Tibial artery (tissue), 4 donors: ENCODE data around the gene TBX1.

ENCODE experiments used
- DNase-seq, 2 donors: peaks; one replicate each; pipeline ENCODE4 v3.0.0-alpha.2; 2019
- H3K27ac ChIP-seq, 2 donors: fragments of 200-600 bp; sonication (generic) in 1 of 2; 1 replicate in 1 of 2; 2 replicates in 1 of 2; pipeline ENCODE4 v1.5.1; 2018 to 2019; ENCODE audit warnings: mild to moderate bottlenecking in 1 of 2
- H3K27me3 ChIP-seq, 2 donors: fragments of 200-600 bp; sonication (generic) in 1 of 2; one replicate each; pipeline versions ENCODE4 v1.5.1 to v1.6.0; 2016 to 2019
- H3K36me3 ChIP-seq, 3 donors: fragments of 200-600 bp; sonication (generic) in 2 of 3; one replicate each; pipeline ENCODE4 v1.5.1; 2016 to 2019; ENCODE audit warnings: mild to moderate bottlenecking in 2 of 3
- H3K4me1 ChIP-seq, 4 donors: fragments of 200-600 bp; sonication (generic) in 2 of 4; 1 replicate in 3 of 4; 2 replicates in 1 of 4; pipeline ENCODE4 v1.5.1; 2016 to 2019
- H3K4me3 ChIP-seq, 2 donors: fragments of 200-600 bp; sonication (generic) in 1 of 2; 1 replicate in 1 of 2; 2 replicates in 1 of 2; pipeline ENCODE4 v1.5.1; 2018 to 2019; ENCODE audit warnings: mild to moderate bottlenecking in 2 of 2
- H3K9me3 ChIP-seq, 3 donors: fragments of 200-600 bp; sonication (generic) in 1 of 3; one replicate each; pipeline ENCODE4 v1.5.1; 2016 to 2019
- intact Hi-C: fragments of 100-400 bp; cut with DNase I; formaldehyde crosslinking; loops from one replicate; pipeline ENCODE4 v1.15.0; 2023; ENCODE audit warnings: low total_unique reads
- TF ChIP-seq, protein P1 (sequence below), 2 experiments: fragments of 200-600 bp in 1 of 2; fragments of 450-650 bp in 1 of 2; IDR thresholded peaks; one replicate each; pipeline ENCODE4 v1.5.1; 2017 to 2019; ENCODE audit warnings: antibody characterized with exemption in 2 of 2, mild to moderate bottlenecking in 1 of 2, moderate library complexity in 1 of 2

Gene TBX1

DNA sequence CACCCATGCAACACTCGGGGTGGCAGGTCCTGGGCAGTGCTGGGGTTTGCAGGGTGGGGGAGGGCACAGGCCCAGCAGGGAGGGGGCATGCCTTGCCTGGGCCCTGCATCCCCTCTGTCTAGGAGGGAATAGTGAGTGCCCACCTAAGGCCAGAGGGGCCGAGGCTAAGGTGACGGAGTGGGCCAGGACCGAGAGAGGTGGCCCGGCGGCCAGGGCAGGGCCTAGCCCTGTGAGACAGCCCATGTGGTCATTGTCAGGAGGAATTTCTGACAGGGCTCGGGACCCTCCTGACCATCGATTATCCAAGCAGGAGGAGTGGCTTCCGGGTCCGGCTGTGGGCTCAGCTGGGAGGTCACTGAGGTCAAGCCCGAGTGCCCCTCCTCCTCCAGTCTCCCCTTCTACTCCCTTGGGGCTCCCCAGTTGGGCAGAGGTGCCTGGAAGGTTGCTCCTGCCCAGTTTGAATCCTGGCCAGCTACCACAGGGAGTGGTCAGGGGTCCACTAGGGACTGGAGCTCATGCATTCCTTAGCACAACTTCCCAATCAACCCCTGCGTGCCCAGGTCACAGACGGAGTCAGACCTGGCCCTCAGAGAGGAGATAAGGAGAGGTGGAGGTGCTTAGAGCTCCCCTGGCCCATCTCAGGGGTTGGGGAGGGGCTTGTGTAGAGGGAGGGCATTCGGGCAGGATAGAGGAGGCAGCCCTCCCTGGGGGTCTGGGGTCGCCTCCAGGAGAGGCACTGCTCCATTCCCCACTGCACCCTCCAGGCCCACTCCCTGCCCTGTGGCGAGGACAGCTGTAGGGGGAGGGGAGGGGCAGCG, 22.5 kb upstream of the TBX1 start:
- H3K4me3 ChIP-seq: no peak overlapping the region
- H3K4me1 ChIP-seq: no peaks in the 10 kb centered on the region
- no peak overlapping the region for H3K27ac ChIP-seq
- no peaks in the 10 kb centered on the region for H3K36me3 ChIP-seq
- no peaks in the 10 kb centered on the region for H3K9me3 ChIP-seq
- TF ChIP-seq, protein P1, sequence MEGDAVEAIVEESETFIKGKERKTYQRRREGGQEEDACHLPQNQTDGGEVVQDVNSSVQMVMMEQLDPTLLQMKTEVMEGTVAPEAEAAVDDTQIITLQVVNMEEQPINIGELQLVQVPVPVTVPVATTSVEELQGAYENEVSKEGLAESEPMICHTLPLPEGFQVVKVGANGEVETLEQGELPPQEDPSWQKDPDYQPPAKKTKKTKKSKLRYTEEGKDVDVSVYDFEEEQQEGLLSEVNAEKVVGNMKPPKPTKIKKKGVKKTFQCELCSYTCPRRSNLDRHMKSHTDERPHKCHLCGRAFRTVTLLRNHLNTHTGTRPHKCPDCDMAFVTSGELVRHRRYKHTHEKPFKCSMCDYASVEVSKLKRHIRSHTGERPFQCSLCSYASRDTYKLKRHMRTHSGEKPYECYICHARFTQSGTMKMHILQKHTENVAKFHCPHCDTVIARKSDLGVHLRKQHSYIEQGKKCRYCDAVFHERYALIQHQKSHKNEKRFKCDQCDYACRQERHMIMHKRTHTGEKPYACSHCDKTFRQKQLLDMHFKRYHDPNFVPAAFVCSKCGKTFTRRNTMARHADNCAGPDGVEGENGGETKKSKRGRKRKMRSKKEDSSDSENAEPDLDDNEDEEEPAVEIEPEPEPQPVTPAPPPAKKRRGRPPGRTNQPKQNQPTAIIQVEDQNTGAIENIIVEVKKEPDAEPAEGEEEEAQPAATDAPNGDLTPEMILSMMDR (IDR thresholded peaks at IDR 0.05): no peak
- H3K27me3 ChIP-seq: peaks cover 0 to 34% of the 10 kb centered on the region in 2 donors
- no peak for DNase-seq
- intact Hi-C loops: no loop called here

GRCh38 chr22:19738664-19739447, 21.7 kb upstream of the TBX1 start:
- Histone ChIP-seq H3K27ac (no peak overlapping the region), H3K27me3 (peaks cover 0 to 34% of the 10 kb centered on the region in 2 donors), H3K9me3 (no peaks in the 10 kb centered on the region), H3K4me1 (no peaks in the 10 kb centered on the region), H3K4me3 (no peak overlapping the region), H3K36me3 (no peaks in the 10 kb centered on the region)
- TF ChIP-seq, protein P1 (IDR thresholded peaks at IDR 0.05): no peak
- no peak for DNase-seq
- intact Hi-C loops: no loop called here

DNA sequence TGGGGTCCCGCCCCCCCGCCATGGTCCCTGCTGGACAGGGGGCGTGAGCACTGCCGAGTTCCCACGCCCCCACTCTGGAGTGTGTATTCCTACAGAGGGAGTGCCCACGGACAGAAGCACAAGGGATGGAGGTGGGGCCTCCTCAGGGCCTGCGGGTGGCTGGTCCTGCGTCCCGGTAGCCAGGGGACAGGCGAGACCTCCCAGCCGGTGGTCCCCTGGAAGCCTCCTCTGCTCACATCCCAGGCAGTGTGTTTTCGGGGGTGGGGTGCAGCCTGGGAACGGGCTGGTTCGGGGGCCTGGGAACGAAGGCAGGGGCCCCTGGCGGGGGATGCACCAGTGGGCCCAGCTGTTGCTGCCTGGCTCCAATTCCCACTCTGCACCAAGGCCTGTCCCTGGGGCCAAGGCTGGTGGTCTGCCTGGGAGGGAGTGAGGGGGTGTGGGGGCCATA, 21.1 kb upstream of the TBX1 start:
- Histone ChIP-seq H3K27ac (no peak overlapping the region), H3K4me3 (no peak overlapping the region), H3K27me3 (peaks cover 0 to 34% of the 10 kb centered on the region in 2 donors), H3K36me3 (no peaks in the 10 kb centered on the region), H3K9me3 (no peaks in the 10 kb centered on the region), H3K4me1 (no peaks in the 10 kb centered on the region)
- TF ChIP-seq, protein P1 (IDR thresholded peaks at IDR 0.05): no peak
- no peak for DNase-seq
- intact Hi-C loops: no loop called here

GRCh38 chr22:19739911-19740449, 20.6 kb upstream of the TBX1 start:
- H3K27me3 ChIP-seq: peaks cover 0 to 34% of the 10 kb centered on the region in 2 donors
- H3K9me3 ChIP-seq: no peaks in the 10 kb centered on the region
- H3K4me1 ChIP-seq: no peaks in the 10 kb centered on the region
- intact Hi-C loops: no loop called here
- no peak for DNase-seq
- TF ChIP-seq, protein P1 (IDR thresholded peaks at IDR 0.05): no peak
- no peak overlapping the region for H3K27ac ChIP-seq
- H3K36me3 ChIP-seq: no peaks in the 10 kb centered on the region
- H3K4me3 ChIP-seq: no peak overlapping the region

GRCh38 chr22:19740586-19740985, 20.0 kb upstream of the TBX1 start:
- H3K27ac ChIP-seq: no peak overlapping the region
- no peaks in the 10 kb centered on the region for H3K36me3 ChIP-seq
- TF ChIP-seq, protein P1 (IDR thresholded peaks at IDR 0.05): no peak
- H3K4me1 ChIP-seq: no peaks in the 10 kb centered on the region
- no peak for DNase-seq
- peaks cover 0 to 34% of the 10 kb centered on the region in 2 donors for H3K27me3 ChIP-seq
- H3K4me3 ChIP-seq: no peak overlapping the region
- intact Hi-C loops: no loop called here
- H3K9me3 ChIP-seq: no peaks in the 10 kb centered on the region
